Activated CD8-positive, alpha-beta memory T cell treated with anti-CD3 and anti-CD28 coated beads, Interleukin-2, amount 50 U/mL, for 1 hour (primary cell): Measurements from ENCODE around the gene IGSF1.
"Not testable (repeated sequence)": the region's sequence is repeated elsewhere in the genome, so short reads cannot be mapped to it uniquely, and the experiment has no call there.

Experiments used
- DNase-seq: peaks from one replicate; pipeline ENCODE4 v3.0.0-alpha.2; 2020; ENCODE audit errors: extremely low read depth

Gene IGSF1

GRCh38 chrX:131271826-131272225, 17.3 kb downstream of the IGSF1 start:
- DNase-seq: no peak

- DNase-seq: no peak
Observed at GRCh38 chrX:131271274-131271673, 17.8 kb downstream of the IGSF1 start.

GRCh38 chrX:131270080-131270479, 19.0 kb downstream of the IGSF1 start:
- DNase-seq: no peak

- no peak for DNase-seq
Observed at GRCh38 chrX:131264665-131265064, 24.4 kb downstream of the IGSF1 start.

- DNase-seq: no peak
Observed at GRCh38 chrX:131264053-131264452, 25.1 kb downstream of the IGSF1 start.

GRCh38 chrX:131262738-131263679, 26.1 kb downstream of the IGSF1 start:
- no peak for DNase-seq

- no peak for DNase-seq
Observed at GRCh38 chrX:131262200-131262599, 26.9 kb downstream of the IGSF1 start.

- DNase-seq: no peak
Observed at GRCh38 chrX:131257367-131257766, 31.7 kb downstream of the IGSF1 start.

GRCh38 chrX:131250984-131251738, 37.9 kb downstream of the IGSF1 start:
- not testable (repeated sequence) for DNase-seq

- no peak for DNase-seq
Observed at GRCh38 chrX:131239057-131239456, 50.0 kb downstream of the IGSF1 start.

- no peak for DNase-seq
Observed at GRCh38 chrX:131237363-131237762, 51.7 kb downstream of the IGSF1 start.

GRCh38 chrX:131235768-131236545, 53.1 kb downstream of the IGSF1 start:
- DNase-seq: no peak

GRCh38 chrX:131227608-131228007, 61.5 kb downstream of the IGSF1 start:
- DNase-seq: no peak

GRCh38 chrX:131226591-131226990, 62.5 kb downstream of the IGSF1 start:
- DNase-seq: no peak

GRCh38 chrX:131225078-131225477, 64.0 kb downstream of the IGSF1 start:
- no peak for DNase-seq
